ENCODE results near the gene GMPR. TPM values are rescaled to one million over a fixed set of nuclear protein-coding genes. Genes with fewer than 3 reads are reported as not detected.

The GMPR gene
- total RNA-seq, 1 donor from 2014 or later, result 2.0 TPM

- no peak for DNase-seq (ENCODE audit: extremely low spot score in 2 of 2)
- intact Hi-C loops (cut with DNase I), result no loop called here
- H3K4me1 ChIP-seq, result no peaks in the 10 kb centered on the region
- no peak for TF ChIP-seq POLR2A (IDR thresholded peaks at IDR 0.05)
- no peak for TF ChIP-seq POLR2AphosphoS5 (IDR thresholded peaks at IDR 0.05; ENCODE audit: insufficient read depth in 1 of 2, low read depth in 1 of 2)
- no peak for TF ChIP-seq CTCF (IDR thresholded peaks at IDR 0.05)
- H3K9me3 ChIP-seq, result no peaks in the 10 kb centered on the region
- H3K27ac ChIP-seq, result no peak overlapping the region
- H3K27me3 ChIP-seq, result no peaks in the 10 kb centered on the region
- H3K4me3 ChIP-seq, result no peak overlapping the region
- H3K36me3 ChIP-seq, result no peaks in the 10 kb centered on the region
Observed at GRCh38 chr6:16288163-16288562, 49.8 kb downstream of the GMPR start.

GRCh38 chr6:16291739-16292138, 53.4 kb downstream of the GMPR start:
- Histone ChIP-seq H3K9me3 (no peaks in the 10 kb centered on the region), H3K4me1 (no peaks in the 10 kb centered on the region), H3K36me3 (no peaks in the 10 kb centered on the region), H3K4me3 (no peak overlapping the region), H3K27ac (no peak overlapping the region), H3K27me3 (no peaks in the 10 kb centered on the region)
- no peak for DNase-seq (ENCODE audit: extremely low spot score in 2 of 2)
- intact Hi-C loops (cut with DNase I), result no loop called here
- TF ChIP-seq POLR2AphosphoS5 (IDR thresholded peaks at IDR 0.05; ENCODE audit: insufficient read depth in 1 of 2, low read depth in 1 of 2), result no peak
- no peak for TF ChIP-seq POLR2A (IDR thresholded peaks at IDR 0.05)
- no peak for TF ChIP-seq CTCF (IDR thresholded peaks at IDR 0.05)

- no peak for DNase-seq (ENCODE audit: extremely low spot score in 2 of 2)
- Histone ChIP-seq H3K4me1 (no peaks in the 10 kb centered on the region), H3K27me3 (no peaks in the 10 kb centered on the region), H3K4me3 (no peak overlapping the region), H3K9me3 (no peaks in the 10 kb centered on the region), H3K27ac (no peak overlapping the region), H3K36me3 (no peaks in the 10 kb centered on the region)
- no peak for TF ChIP-seq POLR2AphosphoS5 (IDR thresholded peaks at IDR 0.05; ENCODE audit: insufficient read depth in 1 of 2, low read depth in 1 of 2)
- no peak for TF ChIP-seq CTCF (IDR thresholded peaks at IDR 0.05)
- TF ChIP-seq POLR2A (IDR thresholded peaks at IDR 0.05), result no peak
- intact Hi-C loops (cut with DNase I), result no loop called here
Observed at GRCh38 chr6:16292432-16292831, 54.0 kb downstream of the GMPR start.

GRCh38 chr6:16292942-16293341, 54.6 kb downstream of the GMPR start:
- no peaks in the 10 kb centered on the region for H3K36me3 ChIP-seq
- intact Hi-C loops (cut with DNase I), result no loop called here

GRCh38 chr6:16294371-16294770, 56.0 kb downstream of the GMPR start:
- H3K27me3 ChIP-seq, result no peaks in the 10 kb centered on the region
- intact Hi-C loops (cut with DNase I), result no loop called here
- H3K9me3 ChIP-seq, result no peaks in the 10 kb centered on the region
- TF ChIP-seq POLR2AphosphoS5 (IDR thresholded peaks at IDR 0.05; ENCODE audit: insufficient read depth in 1 of 2, low read depth in 1 of 2), result no peak
- TF ChIP-seq CTCF (IDR thresholded peaks at IDR 0.05), result no peak
- TF ChIP-seq POLR2A (IDR thresholded peaks at IDR 0.05), result no peak
- no peak for DNase-seq (ENCODE audit: extremely low spot score in 2 of 2)
- H3K27ac ChIP-seq, result no peak overlapping the region
- no peaks in the 10 kb centered on the region for H3K4me1 ChIP-seq
- no peaks in the 10 kb centered on the region for H3K36me3 ChIP-seq
- H3K4me3 ChIP-seq, result no peak overlapping the region

More at GRCh38 chr6:16292942-16293341, 54.6 kb downstream of the GMPR start:
- Histone ChIP-seq H3K27ac (no peak overlapping the region), H3K4me3 (no peak overlapping the region), H3K27me3 (no peaks in the 10 kb centered on the region), H3K4me1 (no peaks in the 10 kb centered on the region), H3K9me3 (no peaks in the 10 kb centered on the region)
- TF ChIP-seq POLR2AphosphoS5 (IDR thresholded peaks at IDR 0.05; ENCODE audit: insufficient read depth in 1 of 2, low read depth in 1 of 2) (no peak), CTCF (IDR thresholded peaks at IDR 0.05) (no peak), POLR2A (IDR thresholded peaks at IDR 0.05) (no peak)
- DNase-seq (ENCODE audit: extremely low spot score in 2 of 2), result no peak
